Stimulated activated CD8-positive, alpha-beta memory T cell treated with anti-CD3 and anti-CD28 coated beads, Interleukin-4, amount 100 ng/mL, for 4 hours (primary cell): ENCODE results near the gene ITGB4.
"Not testable (repeated sequence)": the region's sequence is repeated elsewhere in the genome, so short reads cannot be mapped to it uniquely, and the experiment has no call there.

Experiments used
- DNase-seq, 2 donors: peaks; one replicate each; pipeline ENCODE4 v3.0.0-alpha.2; 2020; ENCODE audit warnings: low read depth in 2 of 2, low spot score in 1 of 2

ITGB4 gene

GRCh38 chr17:75752802-75753513 lies 31.7 kb downstream of the ITGB4 start:
- DNase-seq: no peak

- peak in 1 of 2 donors; percentile 55 for DNase-seq
Measured at GRCh38 chr17:75753514-75754377, 32.5 kb downstream of the ITGB4 start.

DNA sequence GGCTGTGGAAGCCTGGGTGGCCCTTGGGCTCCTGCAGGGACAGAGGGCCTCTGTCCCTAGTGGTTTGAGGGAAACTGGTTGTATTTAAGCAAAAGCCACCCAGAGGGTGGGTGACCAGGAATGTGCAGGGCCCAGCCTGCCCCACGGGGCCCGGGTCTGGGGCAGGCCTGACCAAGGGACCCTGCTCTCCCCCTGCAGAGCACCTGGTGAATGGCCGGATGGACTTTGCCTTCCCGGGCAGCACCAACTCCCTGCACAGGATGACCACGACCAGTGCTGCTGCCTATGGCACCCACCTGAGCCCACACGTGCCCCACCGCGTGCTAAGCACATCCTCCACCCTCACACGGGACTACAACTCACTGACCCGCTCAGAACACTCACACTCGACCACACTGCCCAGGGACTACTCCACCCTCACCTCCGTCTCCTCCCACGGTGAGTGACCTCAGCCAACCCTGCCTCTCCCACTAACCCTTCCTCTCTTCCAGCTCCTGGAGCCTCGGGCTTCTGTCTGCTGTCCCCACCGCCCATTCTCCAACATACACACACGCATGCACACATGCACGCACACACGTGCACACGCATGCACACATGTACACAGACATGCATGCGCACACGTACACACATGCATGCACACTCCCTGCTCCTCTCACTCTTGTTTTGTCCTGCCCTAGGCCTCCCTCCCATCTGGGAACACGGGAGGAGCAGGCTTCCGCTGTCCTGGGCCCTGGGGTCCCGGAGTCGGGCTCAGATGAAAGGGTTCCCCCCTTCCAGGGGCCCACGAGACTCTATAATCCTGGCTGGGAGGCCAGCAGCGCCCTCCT lies 33.3 kb downstream of the ITGB4 start:
- DNase-seq: no peak

DNA sequence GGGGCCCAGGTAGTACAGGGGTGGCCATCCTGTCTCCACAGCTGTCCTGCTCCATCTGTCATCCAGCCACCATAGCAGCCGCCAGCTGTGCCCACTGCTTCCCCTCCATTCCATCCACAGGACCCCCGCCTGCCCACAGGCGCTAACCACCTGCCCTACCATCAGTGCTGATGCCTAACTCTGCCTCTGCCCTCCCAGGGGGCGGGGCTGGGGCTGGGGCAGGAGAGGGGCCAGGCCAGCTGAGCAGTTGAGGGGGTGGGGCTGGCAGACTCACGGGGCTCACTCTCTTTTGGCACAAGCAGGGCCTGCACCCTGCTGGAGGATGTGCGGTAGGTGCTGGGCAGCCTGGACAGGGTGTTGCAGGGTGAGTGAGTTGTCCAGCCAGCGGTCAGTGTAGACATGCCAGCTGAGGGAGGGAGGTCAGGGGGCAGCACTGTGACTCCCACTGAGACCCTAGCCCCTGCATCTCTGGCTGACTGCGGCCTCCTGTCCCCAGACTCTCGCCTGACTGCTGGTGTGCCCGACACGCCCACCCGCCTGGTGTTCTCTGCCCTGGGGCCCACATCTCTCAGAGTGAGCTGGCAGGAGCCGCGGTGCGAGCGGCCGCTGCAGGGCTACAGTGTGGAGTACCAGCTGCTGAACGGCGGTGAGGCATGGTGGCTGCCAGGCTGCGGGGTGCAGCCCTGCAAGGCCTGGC lies 34.1 kb downstream of the ITGB4 start:
- DNase-seq: no peak

DNA sequence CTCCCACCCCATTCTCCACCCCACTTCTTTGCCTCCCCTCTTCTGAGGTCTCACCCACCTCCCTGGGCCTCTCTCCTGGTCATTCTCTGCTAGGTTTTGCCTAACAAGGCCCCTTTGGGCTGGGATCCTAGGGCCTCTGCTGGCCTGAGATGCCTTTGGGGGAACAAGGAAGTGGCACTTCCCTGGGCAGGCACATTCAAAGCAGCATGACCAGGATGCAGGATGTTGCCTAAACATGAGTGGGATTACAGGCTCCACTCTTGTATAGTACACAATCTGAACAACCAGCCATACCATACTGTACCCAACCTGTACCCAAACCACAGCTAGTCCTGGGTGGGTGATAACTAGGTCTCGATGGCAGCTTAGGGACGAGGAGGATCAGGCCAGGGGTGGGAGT lies 34.7 kb downstream of the ITGB4 start:
- no peak for DNase-seq

DNA sequence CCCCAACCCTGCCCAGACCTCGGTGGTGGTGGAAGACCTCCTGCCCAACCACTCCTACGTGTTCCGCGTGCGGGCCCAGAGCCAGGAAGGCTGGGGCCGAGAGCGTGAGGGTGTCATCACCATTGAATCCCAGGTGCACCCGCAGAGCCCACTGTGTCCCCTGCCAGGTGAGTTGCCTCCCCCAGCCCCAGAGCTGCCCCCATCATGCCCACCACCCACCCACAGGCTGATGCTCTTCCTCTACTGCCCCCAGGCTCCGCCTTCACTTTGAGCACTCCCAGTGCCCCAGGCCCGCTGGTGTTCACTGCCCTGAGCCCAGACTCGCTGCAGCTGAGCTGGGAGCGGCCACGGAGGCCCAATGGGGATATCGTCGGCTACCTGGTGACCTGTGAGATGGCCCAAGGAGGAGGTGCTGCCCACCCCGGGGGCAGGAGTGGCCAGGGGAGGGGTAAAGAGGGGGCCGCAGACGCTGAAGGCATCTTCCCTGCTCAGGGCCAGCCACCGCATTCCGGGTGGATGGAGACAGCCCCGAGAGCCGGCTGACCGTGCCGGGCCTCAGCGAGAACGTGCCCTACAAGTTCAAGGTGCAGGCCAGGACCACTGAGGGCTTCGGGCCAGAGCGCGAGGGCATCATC lies 35.3 kb downstream of the ITGB4 start:
- no peak for DNase-seq

- DNase-seq: no peak
Measured at GRCh38 chr17:75757086-75757681, 35.9 kb downstream of the ITGB4 start.

- DNase-seq: no peak
Measured at GRCh38 chr17:75758131-75758905, 37.1 kb downstream of the ITGB4 start.

DNA sequence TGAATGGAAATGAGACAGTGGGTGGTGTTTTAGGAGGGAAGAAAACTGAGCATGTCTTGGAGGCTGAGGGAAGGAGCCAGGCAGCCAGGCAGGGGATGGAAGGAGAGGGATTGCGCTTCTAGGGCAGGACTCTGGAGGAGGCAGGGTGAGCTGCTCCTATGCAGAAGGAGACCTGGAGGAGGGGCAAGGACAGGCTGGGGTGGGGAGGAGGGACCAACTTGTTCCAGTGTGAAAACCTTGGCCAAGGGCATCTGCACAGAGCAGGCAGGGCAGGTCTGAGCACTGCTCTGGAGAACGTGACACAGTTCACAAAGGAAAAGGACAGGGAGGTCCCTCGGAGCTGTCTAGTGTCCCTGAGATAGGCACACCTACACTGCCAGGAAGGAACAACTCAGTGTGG lies 38.2 kb downstream of the ITGB4 start:
- no peak for DNase-seq

DNA sequence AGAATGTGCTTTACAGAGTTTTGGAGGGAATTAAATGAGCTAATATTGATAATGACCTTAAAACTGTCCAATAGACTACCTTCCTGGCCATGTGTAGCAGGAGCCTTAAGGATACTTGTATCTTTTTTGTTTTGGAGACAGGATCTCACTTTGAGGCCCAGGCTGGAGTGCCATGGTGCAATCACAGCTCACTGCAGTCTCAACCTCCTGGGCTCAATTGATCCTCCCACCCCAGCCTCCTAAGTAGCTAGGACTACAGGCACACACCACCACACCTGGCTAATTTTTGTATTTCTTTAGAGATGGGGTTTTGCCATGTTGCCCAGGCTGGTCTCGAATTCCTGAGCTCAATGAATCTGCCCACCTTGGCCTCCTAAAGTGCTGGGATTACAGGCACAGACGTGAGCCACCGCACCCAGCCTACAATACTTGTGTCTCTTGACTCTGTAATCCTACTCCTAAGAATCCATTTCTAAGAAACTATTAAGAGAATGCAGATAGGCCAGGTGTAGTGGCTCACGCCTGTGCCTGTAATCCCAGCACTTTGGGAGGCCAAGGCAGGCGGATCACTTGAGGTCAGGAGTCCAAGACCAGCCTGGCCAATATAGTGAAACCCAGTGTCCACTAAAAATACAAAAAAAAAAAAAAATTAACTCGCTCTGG lies 38.9 kb downstream of the ITGB4 start:
- not testable (repeated sequence) for DNase-seq

DNA sequence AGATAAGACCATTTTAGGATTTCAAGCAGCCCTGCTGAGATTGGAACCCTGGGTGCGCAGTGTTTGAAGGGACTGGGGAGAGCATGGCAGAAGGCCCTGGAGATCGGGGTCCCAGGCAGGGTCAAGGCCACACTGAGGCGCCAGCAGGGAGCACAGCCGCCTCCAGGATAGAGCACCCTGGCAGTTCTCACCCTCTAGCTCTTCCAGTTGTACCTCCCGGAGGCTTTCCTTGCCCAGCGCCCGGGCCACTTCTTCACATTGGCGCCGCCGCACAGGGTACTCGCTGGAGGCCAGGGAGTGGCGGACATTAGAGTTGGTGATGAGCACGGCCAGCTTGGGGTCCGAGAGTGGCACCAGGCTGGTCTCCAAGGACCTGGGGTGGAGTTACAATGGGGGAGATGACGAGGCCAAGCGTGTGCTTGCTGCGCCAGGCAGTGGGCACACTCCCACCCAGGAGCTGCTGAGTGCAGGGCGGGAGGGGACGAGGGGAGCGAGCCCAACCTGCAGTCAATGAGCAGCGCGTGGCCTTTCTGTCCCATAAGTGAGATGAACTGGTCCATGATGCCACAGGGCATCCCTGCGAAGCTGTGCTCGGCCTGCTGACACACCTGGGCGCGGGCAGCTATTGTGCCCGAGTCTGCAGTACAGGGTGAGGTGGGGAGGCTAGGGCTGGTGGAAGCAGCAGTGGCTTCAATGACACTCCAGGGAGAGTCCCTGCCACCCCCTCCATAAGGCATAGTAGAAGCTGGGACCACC lies 41.4 kb downstream of the ITGB4 start:
- no peak for DNase-seq

GRCh38 chr17:75763269-75763607 lies 42.0 kb downstream of the ITGB4 start:
- DNase-seq: no peak

DNA sequence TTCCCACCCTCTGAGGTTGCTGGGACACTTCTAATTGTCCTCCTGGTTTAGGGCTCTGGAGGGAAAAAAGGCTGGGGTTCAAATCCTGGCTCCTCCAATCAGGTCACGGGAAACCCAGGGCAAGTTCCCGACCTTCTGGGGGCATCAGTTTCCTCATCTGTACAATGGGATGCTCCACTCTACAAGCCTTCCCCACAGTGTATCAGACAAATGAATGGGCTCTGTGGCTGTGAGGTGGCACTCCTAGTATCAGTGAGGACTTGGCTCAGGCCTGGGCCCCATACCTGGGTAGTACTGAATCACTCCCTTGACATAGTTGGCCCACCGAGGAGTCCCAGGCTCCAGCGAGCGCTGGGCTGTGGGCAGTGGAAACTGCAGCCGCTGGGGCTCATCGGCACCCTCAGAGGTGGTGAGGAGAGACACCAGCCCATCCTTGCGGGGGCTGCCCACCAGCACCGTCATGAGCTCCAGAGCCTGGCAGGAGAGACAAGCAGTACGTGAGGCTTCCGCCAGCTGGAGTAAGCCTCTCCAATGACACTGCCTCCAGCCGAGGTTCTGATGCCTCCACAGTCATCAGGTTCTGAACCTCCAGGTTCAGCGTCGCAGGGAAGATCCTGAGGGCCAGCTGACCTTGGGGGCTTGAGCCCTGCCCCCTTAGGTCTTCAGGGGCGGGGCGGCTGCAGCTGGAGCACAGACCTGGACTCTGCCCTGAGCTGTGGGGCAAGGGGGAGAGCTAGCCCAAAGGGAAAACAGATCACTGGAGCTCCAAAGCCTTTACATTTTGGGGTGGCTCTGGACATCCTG lies 42.6 kb downstream of the ITGB4 start:
- DNase-seq: no peak

DNA sequence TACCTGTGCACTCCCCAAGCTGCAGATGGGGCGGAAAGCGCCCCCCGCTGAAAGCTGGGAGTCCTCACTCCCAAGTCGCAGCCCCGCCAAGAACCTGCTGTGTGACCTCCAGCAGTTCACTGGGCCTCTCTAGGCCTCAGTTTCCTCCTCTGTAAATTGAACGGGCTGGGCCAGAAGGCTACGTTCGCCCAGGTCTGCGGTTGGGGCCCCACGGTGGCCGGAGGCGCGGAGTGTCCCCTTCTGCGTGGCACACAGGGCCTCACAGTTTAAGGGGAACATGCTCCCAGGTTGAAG lies 43.1 kb downstream of the ITGB4 start:
- DNase-seq: no peak

DNA sequence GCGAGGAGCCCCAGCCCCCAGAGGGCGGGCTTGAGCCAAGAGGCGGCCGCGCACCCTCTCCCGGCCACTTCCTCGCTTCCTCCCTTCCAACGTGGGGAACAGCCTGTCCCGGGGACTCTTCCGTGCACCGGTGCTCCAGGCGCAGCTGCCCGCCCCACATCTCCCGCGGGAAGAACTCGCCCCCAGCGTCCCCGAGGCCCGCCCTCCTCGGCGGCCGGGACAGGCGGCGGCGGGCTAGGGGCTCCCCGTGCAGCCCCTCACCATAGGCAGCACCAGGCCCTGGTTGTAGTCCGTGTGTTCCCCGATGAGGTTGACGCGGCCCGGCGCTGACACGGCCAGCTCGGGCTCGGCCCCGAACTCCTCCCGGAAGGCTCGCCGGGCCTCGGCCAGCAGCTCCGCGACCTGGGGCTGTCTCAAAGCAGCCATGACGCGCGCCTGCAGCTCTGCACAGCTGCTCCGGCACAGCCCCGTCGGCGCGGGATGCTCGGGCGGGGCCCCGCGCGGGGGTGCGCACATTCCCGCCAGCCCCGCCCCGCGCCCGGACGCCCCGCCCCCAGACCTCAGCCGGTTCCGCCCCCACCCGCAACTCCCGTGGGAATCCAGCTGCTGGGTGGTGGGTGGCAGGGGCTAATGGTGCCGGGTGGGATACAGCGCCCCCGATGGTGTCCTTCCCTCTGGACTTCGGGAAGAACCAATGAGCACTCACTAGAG lies 43.6 kb downstream of the ITGB4 start, which contains the start of gene GALK1:
GALK1 (minus strand) TSS at position 482 of the 711 bp plus-strand sequence; CDS start at position 426, 56 bp downstream.
- DNase-seq: peak in 1 of 2 donors; percentile 49

DNA sequence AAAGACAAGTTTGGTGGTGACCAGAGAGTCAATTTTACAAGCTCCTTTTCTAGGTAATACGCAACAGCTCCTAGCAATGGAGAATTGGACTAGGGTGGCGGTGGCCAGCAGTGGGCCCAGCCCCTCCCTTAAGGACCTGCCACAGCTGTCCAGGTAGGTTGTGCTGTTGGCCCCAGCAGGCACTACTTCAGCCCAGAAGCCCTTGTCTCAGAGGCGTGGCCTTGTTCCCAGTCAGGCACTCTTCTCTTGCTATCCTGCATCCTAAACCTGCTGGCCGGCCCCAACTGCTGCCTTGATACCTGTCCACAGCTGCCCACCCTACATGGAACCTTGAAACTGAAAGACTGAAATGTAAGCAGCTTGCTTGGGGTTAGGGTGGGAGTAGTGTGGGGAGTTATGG lies 44.7 kb downstream of the ITGB4 start:
- no peak for DNase-seq

- no peak for DNase-seq
Measured at GRCh38 chr17:75767881-75768280, 46.6 kb downstream of the ITGB4 start.
